Pancreas (tissue), 10 donors: ENCODE data around the gene APBA2. TPM values are rescaled to one million over a fixed set of nuclear protein-coding genes. Genes with fewer than 3 reads are reported as not detected.

Experiments used
- ATAC-seq, 4 donors: fragments of 200-7000 bp; cut with Tn5 transposase; one replicate each; pipeline versions ENCODE4 v1.8.0 to v1.9.1; 2020; ENCODE audit warnings: mild to moderate bottlenecking in 4 of 4, moderate library complexity in 4 of 4
- DNase-seq, 6 donors: peaks; one replicate each; pipeline ENCODE4 v3.0.0-alpha.2; 2020
- FAIRE-seq: peaks from 2 replicates; lab custom pipeline; 2012; peaks lifted over from hg19 to GRCh38; lab: Jason Lieb, UNC
- H3K27ac ChIP-seq, 4 donors: fragments of 200-600 bp; sonication (generic); 1 replicate in 3 of 4; 2 replicates in 1 of 4; pipeline versions ENCODE4 v1.5.0 to v1.8.0; 2020
- H3K27me3 ChIP-seq, 4 donors: fragments of 200-600 bp; one replicate each; pipeline ENCODE4 v1.8.0; 2021
- H3K36me3 ChIP-seq, 3 donors: fragments of 200-600 bp; sonication (generic) in 1 of 3; one replicate each; pipeline versions ENCODE4 v1.5.0 to v1.8.0; 2020 to 2021
- H3K4me1 ChIP-seq, 3 donors: fragments of 200-600 bp; one replicate each; pipeline ENCODE4 v1.8.0; 2021
- H3K4me3 ChIP-seq, 4 donors: fragments of 200-600 bp; sonication (generic) in 2 of 4; one replicate each; pipeline versions ENCODE4 v1.5.0 to v1.8.0; 2020 to 2021
- H3K9me3 ChIP-seq, 4 donors: fragments of 200-600 bp; one replicate each; pipeline ENCODE4 v1.8.0; 2021
- CTCF ChIP-seq, 4 donors: fragments of 200-600 bp; sonication (generic) in 3 of 4; IDR thresholded peaks; one replicate each; pipeline versions ENCODE4 v1.5.0 to v1.8.0; 2021; ENCODE audit warnings: antibody characterized with exemption in 4 of 4
- WGBS, 2 donors: extraction: QIAGEN DNeasy Blood & Tissue Kit; methylation state at CpG; one replicate each; pipeline ENCODE4 v1.1.7; 2013; 5-methylcytosine and 5-hydroxymethylcytosine counted together
- intact Hi-C, 3 donors: fragments of 100-400 bp; cut with DNase I; formaldehyde crosslinking; loops; one replicate each; pipeline versions ENCODE4 v1.11.1 to v1.14.2; 2022
- polyA plus RNA-seq, 2 donors: library from polyadenylated mRNA; stranded (reverse); fragments of 200-250 nt; gene quantifications; one replicate each; pipeline ENCODE4 v1.2.3, GENCODE V29; 2013
- total RNA-seq, 6 donors: library from RNA; stranded (reverse); fragmentation: NEBNext Ultra II Directional in 4 of 6; extraction: Animal tissue kit (Norgen Biotek cat#: 25700) in 4 of 6; gene quantifications; one replicate each; pipeline versions ENCODE4 v1.2.1 to v1.2.4, GENCODE V29; 2021 to 2023
- donor health status: healthy with polysubstance abuse.
- donor health status: DM: no; HTN: no; CAD: no; lungs with moderate emphysema.
- donor health status: DM: no; HTN: no; CAD: no.
- donor health status: control.
- donor health status: control.
- donor health status: Bipolar disorder and iron deficiency.
- donor health status: DM: yes; HTN: yes; CAD: no.
- donor health status: DM: no; HTN: no; CAD: no.
- donor health status: DM: no; HTN: no; CAD: no.
- donor health status: DM: yes; HTN: yes; CAD: no.

Gene APBA2
- total and polyA plus RNA-seq, 8 donors: 3.9 to 10.3 (median 6.7) TPM

GRCh38 chr15:28985691-28986090, 99.9 kb downstream of the APBA2 start:
- WGBS, 2 donors: 94 to 95% methylated on average over 8 of the region's 8 CpGs
- no peak for TF ChIP-seq CTCF (IDR thresholded peaks at IDR 0.05)
- Histone ChIP-seq H3K9me3 (no peaks in the 10 kb centered on the region), H3K36me3 (no peaks in the 10 kb centered on the region), H3K27ac (no peak overlapping the region), H3K4me3 (no peak overlapping the region), H3K27me3 (no peaks in the 10 kb centered on the region), H3K4me1 (no peaks in the 10 kb centered on the region)
- ATAC-seq: no peak
- DNase-seq: no peak
- intact Hi-C loops: no loop called here
- FAIRE-seq: no peak

- Histone ChIP-seq H3K27me3 (no peaks in the 10 kb centered on the region), H3K4me1 (no peaks in the 10 kb centered on the region), H3K9me3 (no peaks in the 10 kb centered on the region), H3K36me3 (no peaks in the 10 kb centered on the region), H3K4me3 (no peak overlapping the region), H3K27ac (no peak overlapping the region)
- no peak for FAIRE-seq
- intact Hi-C loops: no loop called here
- 91 to 92% methylated on average over 9 of the region's 9 CpGs for WGBS, 2 donors
- no peak for ATAC-seq
- DNase-seq: no peak
- TF ChIP-seq CTCF (IDR thresholded peaks at IDR 0.05): no peak
Measured at GRCh38 chr15:28986108-28986507, 100.3 kb downstream of the APBA2 start.

GRCh38 chr15:28986726-28987125, 101.0 kb downstream of the APBA2 start:
- intact Hi-C loops: no loop called here
- 93 to 95% methylated on average over 2 of the region's 2 CpGs for WGBS, 2 donors

GRCh38 chr15:28987337-28987736, 101.6 kb downstream of the APBA2 start:
- Histone ChIP-seq H3K9me3 (no peaks in the 10 kb centered on the region), H3K27ac (no peak overlapping the region), H3K27me3 (no peaks in the 10 kb centered on the region), H3K4me1 (no peaks in the 10 kb centered on the region), H3K36me3 (no peaks in the 10 kb centered on the region), H3K4me3 (no peak overlapping the region)
- no peak for ATAC-seq
- no peak for DNase-seq
- intact Hi-C loops: no loop called here
- WGBS, 2 donors: 97% methylated on average over 4 of the region's 4 CpGs
- no peak for FAIRE-seq
- no peak for TF ChIP-seq CTCF (IDR thresholded peaks at IDR 0.05)

More at GRCh38 chr15:28986726-28987125, 101.0 kb downstream of the APBA2 start:
- no peak for ATAC-seq
- DNase-seq: no peak
- H3K27ac ChIP-seq: no peak overlapping the region
- no peak for TF ChIP-seq CTCF (IDR thresholded peaks at IDR 0.05)
- H3K36me3 ChIP-seq: no peaks in the 10 kb centered on the region
- no peak for FAIRE-seq
- H3K9me3 ChIP-seq: no peaks in the 10 kb centered on the region
- no peaks in the 10 kb centered on the region for H3K27me3 ChIP-seq
- no peaks in the 10 kb centered on the region for H3K4me1 ChIP-seq
- no peak overlapping the region for H3K4me3 ChIP-seq

- 77 to 78% methylated on average over 15 of the region's 15 CpGs for WGBS, 2 donors
Measured at GRCh38 chr15:28989239-28989830, 103.6 kb downstream of the APBA2 start.

More at GRCh38 chr15:28989239-28989830, 103.6 kb downstream of the APBA2 start:
- Histone ChIP-seq H3K9me3 (no peaks in the 10 kb centered on the region), H3K27ac (no peak overlapping the region), H3K27me3 (no peaks in the 10 kb centered on the region), H3K4me1 (no peaks in the 10 kb centered on the region), H3K36me3 (no peaks in the 10 kb centered on the region), H3K4me3 (no peak overlapping the region)
- intact Hi-C loops: no loop called here
- no peak for DNase-seq
- ATAC-seq: no peak
- no peak for FAIRE-seq
- TF ChIP-seq CTCF (IDR thresholded peaks at IDR 0.05): no peak
